Measurements from ENCODE around the gene EPPIN.

DNA sequence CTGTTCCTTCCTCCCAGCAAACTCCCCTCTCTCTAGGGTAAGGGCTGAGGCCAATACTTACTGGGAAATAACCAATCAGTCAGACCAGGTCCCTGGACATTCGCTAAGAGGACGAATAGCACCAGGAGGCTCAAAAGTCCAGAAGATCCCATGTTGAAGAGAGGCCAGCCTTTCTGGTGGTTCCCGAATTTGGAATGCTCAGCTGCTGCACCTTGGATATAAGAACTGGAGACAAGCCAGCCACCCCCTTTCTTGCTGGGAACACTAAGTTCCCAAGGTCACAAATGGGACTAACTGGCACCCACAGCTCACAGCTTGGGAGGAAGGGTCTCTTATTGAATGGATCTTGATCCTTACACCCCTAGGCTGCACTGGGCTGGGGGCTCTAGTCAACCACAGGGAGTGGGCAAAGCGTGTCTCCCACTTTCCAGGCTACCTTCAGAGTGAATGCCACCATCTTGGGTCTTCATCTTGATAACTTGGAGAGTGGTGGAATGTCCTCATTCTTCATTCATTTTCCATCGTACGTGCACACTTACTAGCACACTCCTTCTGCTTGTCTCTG is at the start of gene EPPIN:
- no peak for TF ChIP-seq CTCF (optimal IDR thresholded peaks at IDR 0.05 in 1 of 3, IDR thresholded peaks at IDR 0.05 in 1 of 3, conservative IDR thresholded peaks at IDR 0.05 in 1 of 3; ENCODE audit: extremely low read depth in 1 of 3, insufficient read depth in 2 of 3, low read length in 3 of 3)
- no peak for TF ChIP-seq EZH2 (IDR thresholded peaks at IDR 0.05; ENCODE audit: low read length)
